GM12878 (cell line): ENCODE measurements around the gene PTCHD4. TPM values are rescaled to one million over a fixed set of nuclear protein-coding genes. Genes with fewer than 3 reads are reported as not detected.

ENCODE experiments used
- ATAC-seq: fragments of 200-7000 bp; cut with Tn5 transposase; 3 replicates; pipeline ENCODE4 v1.9.1; 2020; ENCODE audit warnings: mild to moderate bottlenecking, moderate library complexity
- BruUV-seq: library from RNA; stranded (reverse); fragments of 400-500 nt; replicated peaks from 2 replicates; lab custom pipeline; 2021; lab: Mats Ljungman, UMichigan
- CTCF ChIA-PET: fragments of 300-600 bp; sonication (Branson Sonifier 250); formaldehyde crosslinking; extraction: SDS; loops from one replicate; lab custom pipeline; 2021; ENCODE audit warnings: inconsistent platforms; lab: Yijun Ruan, JAX
- POLR2A ChIA-PET: fragments of 350-600 bp; formaldehyde crosslinking; extraction: SDS; loops from one replicate; lab custom pipeline; 2021; ENCODE audit warnings: inconsistent platforms; lab: Charles Lee
- RAD21 ChIA-PET: fragments of 300-600 bp; sonication (Branson Sonifier 250); formaldehyde crosslinking; loops from one replicate; lab custom pipeline; 2023; ENCODE audit warnings: antibody characterized with exemption; ENCODE audit not compliant: unreplicated experiment; lab: Charles Lee
- SMC1A ChIA-PET: fragments of 300-600 bp; sonication (Branson Sonifier 250); formaldehyde crosslinking; loops from one replicate; lab custom pipeline; 2023; ENCODE audit not compliant: unreplicated experiment, uncharacterized antibody; lab: Charles Lee
- DNase-seq: peaks from one replicate; pipeline ENCODE4 v3.0.0-alpha.2; 2011; ENCODE audit warnings: low read depth, low spot score
- FAIRE-seq: peaks from 3 replicates; lab custom pipeline; 2011; peaks lifted over from hg19 to GRCh38; lab: Jason Lieb, UNC
- H2AFZ ChIP-seq: 2 replicates; pipeline ENCODE4 v1.6.0; 2011; ENCODE audit warnings: low read depth, low read length, control low read depth; ENCODE audit not compliant: control insufficient read depth
- H3K27ac ChIP-seq: 2 replicates; pipeline ENCODE4 v1.5.1; 2011; ENCODE audit warnings: control low read depth; ENCODE audit not compliant: control insufficient read depth, insufficient read depth
- H3K27me3 ChIP-seq, 2 experiments: replicated peaks in 1 of 2; 2 replicates each; pipeline versions ENCODE4 v1.6.0 to v1.6.1; 2011; ENCODE audit warnings: low read length in 1 of 2; ENCODE audit not compliant: control insufficient read depth in 2 of 2, insufficient read depth in 2 of 2
- H3K36me3 ChIP-seq, 2 experiments: 2 replicates each; pipeline ENCODE4 v1.5.1; 2011; ENCODE audit warnings: low read length in 1 of 2; ENCODE audit not compliant: control insufficient read depth in 2 of 2, insufficient read depth in 2 of 2
- H3K4me1 ChIP-seq: 2 replicates; pipeline ENCODE4 v1.6.1; 2011; ENCODE audit warnings: mild to moderate bottlenecking, low read length, moderate library complexity, mixed read lengths; ENCODE audit not compliant: control insufficient read depth, insufficient read depth
- H3K4me2 ChIP-seq: 2 replicates; pipeline ENCODE4 v1.6.0; 2011; ENCODE audit warnings: control low read depth; ENCODE audit not compliant: control insufficient read depth, insufficient read depth
- H3K4me3 ChIP-seq: fragments of 200-600 bp; sonication (generic); 2 replicates; pipeline ENCODE4 v1.5.1; 2016
- H3K79me2 ChIP-seq: 2 replicates; pipeline ENCODE4 v1.6.0; 2011; ENCODE audit warnings: low read length; ENCODE audit not compliant: control insufficient read depth, insufficient read depth
- H3K9ac ChIP-seq: 2 replicates; pipeline ENCODE4 v1.8.0; 2011; ENCODE audit warnings: low read length, control low read depth, mixed read lengths; ENCODE audit not compliant: control insufficient read depth, insufficient read depth
- H3K9me3 ChIP-seq: replicated peaks from 3 replicates; pipeline ENCODE4 v1.5.1; 2011; ENCODE audit warnings: mild to moderate bottlenecking, low read length; ENCODE audit not compliant: control insufficient read depth, insufficient read depth
- H4K20me1 ChIP-seq: 2 replicates; pipeline ENCODE4 v1.6.0; 2011; ENCODE audit not compliant: control insufficient read depth, insufficient read depth
- ASH2L ChIP-seq: fragments of 300-600, 200-600 bp; sonication (generic); IDR thresholded peaks from 2 replicates; pipeline ENCODE4 v1.6.1; 2017; ENCODE audit warnings: low read depth, mild to moderate bottlenecking, borderline replicate concordance
- ESRRA ChIP-seq: IDR thresholded peaks from 2 replicates; pipeline ENCODE4 v1.6.1; 2012; ENCODE audit warnings: mild to moderate bottlenecking, low read length, improper control_type of control experiment
- PAX5 ChIP-seq: IDR thresholded peaks from 2 replicates; pipeline ENCODE4 v1.6.1; 2011; ENCODE audit warnings: low read depth, low read length, borderline replicate concordance
- SIN3A ChIP-seq: IDR thresholded peaks from 2 replicates; pipeline ENCODE4 v1.6.1; 2012; ENCODE audit warnings: low read depth, low read length, improper control_type of control experiment
- SMC3 ChIP-seq: IDR thresholded peaks from 2 replicates; pipeline ENCODE4 v1.6.1; 2011; ENCODE audit warnings: low read length, improper control_type of control experiment, borderline replicate concordance
- ZNF207 ChIP-seq: fragments of 450-650 bp; IDR thresholded peaks from 2 replicates; pipeline ENCODE4 v1.6.1; 2014; ENCODE audit warnings: antibody characterized with exemption, mild to moderate bottlenecking, borderline replicate concordance
- ZNF24 ChIP-seq: fragments of 450-650 bp; IDR thresholded peaks from 2 replicates; pipeline ENCODE4 v1.6.1; 2017; ENCODE audit warnings: antibody characterized with exemption, mild to moderate bottlenecking
- WGBS: methylation state at CpG from one replicate; pipeline ENCODE4 v1.1.6; 2016; ENCODE audit warnings: low lambda C conversion rate; ENCODE audit not compliant: insufficient replicate concordance, insufficient coverage; ENCODE audit errors: missing lambda C conversion rate; 5-methylcytosine and 5-hydroxymethylcytosine counted together
- in situ Hi-C: fragments of 300-500 bp; cut with MboI; formaldehyde crosslinking; loops from 9 replicates; pipeline ENCODE4 v1.14.3; 2018; ENCODE audit warnings: mixed read lengths
- intact Hi-C: fragments of 100-400 bp; cut with micrococcal nuclease; formaldehyde crosslinking; loops from one replicate; pipeline ENCODE4 v1.14.2; 2022; ENCODE audit not compliant: unreplicated experiment
- polyA plus RNA-seq, 11 experiments: library from polyadenylated mRNA; depleted of rRNA in 4 of 11; unstranded in 6 of 11; stranded (reverse) in 5 of 11; fragments of >200 nt; fragmentation: Nextera tagmentation in 4 of 11; fragmentation: Illumina TruSeq in 1 of 11; extraction: Ambion mirVana in 4 of 11; extraction: Trizol in 1 of 11; gene quantifications; 1 replicate in 1 of 11; 2 replicates in 10 of 11; pipeline versions ENCODE4 v1.2.1 to v1.2.3, GENCODE V29; 2011 to 2016; ENCODE audit warnings: inconsistent platforms in 2 of 11, missing spikeins in 2 of 11, low read depth in 1 of 11
- total RNA-seq, 4 experiments: library from RNA; depleted of rRNA in 3 of 4; stranded (reverse); fragments of >200 nt in 3 of 4; fragmentation: Illumina TruSeq in 1 of 4; extraction: Trizol in 1 of 4; gene quantifications; 2 replicates each; pipeline versions ENCODE4 v1.2.1 to v1.2.3, GENCODE V29; 2013 to 2021
- TF ChIP-seq, protein P1 (sequence below): fragments of 150-350 bp; IDR thresholded peaks from 2 replicates; pipeline ENCODE4 v1.6.1; 2016; ENCODE audit warnings: low read depth, low read length
- TF ChIP-seq, protein P2 (sequence below): IDR thresholded peaks from 2 replicates; pipeline ENCODE4 v1.6.1; 2012; ENCODE audit warnings: improper control_type of control experiment, low read depth, low read length; ENCODE audit not compliant: insufficient replicate concordance

The PTCHD4 gene
- total and polyA plus RNA-seq, 10 of the 15 experiments (the other 5 are each of a cell fraction or from before 2014, with no cell fraction given) = 0.02 to 0.17 (median 0.07) TPM; not detected in 3

- Histone ChIP-seq H3K4me2 (no peak overlapping the region), H3K4me1 (no peaks in the 10 kb centered on the region), H3K9ac (no peak overlapping the region), H4K20me1 (no peaks in the 10 kb centered on the region), H3K27ac (no peak overlapping the region), H3K4me3 (no peak overlapping the region), H2AFZ (no peak overlapping the region), H3K27me3 (no peaks in the 10 kb centered on the region), H3K79me2 (no peaks in the 10 kb centered on the region), H3K9me3 (no peaks in the 10 kb centered on the region), H3K36me3 (no peaks in the 10 kb centered on the region)
- SMC1A ChIA-PET = no interaction called here
- CTCF ChIA-PET = no interaction called here
- intact Hi-C loops = loop anchor here (10.0 kb wide), 1 partner anchor 684 kb away; no protein-coding TSS in a partner anchor
- POLR2A ChIA-PET = no interaction called here
- RAD21 ChIA-PET = no interaction called here
- no peak for ATAC-seq
- TF ChIP-seq ASH2L (no peak), PAX5 (no peak), ZNF24 (no peak), ZNF207 (no peak), SMC3 (no peak), SIN3A (no peak), ESRRA (no peak)
- TF ChIP-seq, protein P1, sequence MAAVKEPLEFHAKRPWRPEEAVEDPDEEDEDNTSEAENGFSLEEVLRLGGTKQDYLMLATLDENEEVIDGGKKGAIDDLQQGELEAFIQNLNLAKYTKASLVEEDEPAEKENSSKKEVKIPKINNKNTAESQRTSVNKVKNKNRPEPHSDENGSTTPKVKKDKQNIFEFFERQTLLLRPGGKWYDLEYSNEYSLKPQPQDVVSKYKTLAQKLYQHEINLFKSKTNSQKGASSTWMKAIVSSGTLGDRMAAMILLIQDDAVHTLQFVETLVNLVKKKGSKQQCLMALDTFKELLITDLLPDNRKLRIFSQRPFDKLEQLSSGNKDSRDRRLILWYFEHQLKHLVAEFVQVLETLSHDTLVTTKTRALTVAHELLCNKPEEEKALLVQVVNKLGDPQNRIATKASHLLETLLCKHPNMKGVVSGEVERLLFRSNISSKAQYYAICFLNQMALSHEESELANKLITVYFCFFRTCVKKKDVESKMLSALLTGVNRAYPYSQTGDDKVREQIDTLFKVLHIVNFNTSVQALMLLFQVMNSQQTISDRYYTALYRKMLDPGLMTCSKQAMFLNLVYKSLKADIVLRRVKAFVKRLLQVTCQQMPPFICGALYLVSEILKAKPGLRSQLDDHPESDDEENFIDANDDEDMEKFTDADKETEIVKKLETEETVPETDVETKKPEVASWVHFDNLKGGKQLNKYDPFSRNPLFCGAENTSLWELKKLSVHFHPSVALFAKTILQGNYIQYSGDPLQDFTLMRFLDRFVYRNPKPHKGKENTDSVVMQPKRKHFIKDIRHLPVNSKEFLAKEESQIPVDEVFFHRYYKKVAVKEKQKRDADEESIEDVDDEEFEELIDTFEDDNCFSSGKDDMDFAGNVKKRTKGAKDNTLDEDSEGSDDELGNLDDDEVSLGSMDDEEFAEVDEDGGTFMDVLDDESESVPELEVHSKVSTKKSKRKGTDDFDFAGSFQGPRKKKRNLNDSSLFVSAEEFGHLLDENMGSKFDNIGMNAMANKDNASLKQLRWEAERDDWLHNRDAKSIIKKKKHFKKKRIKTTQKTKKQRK = no peak
- TF ChIP-seq, protein P2, sequence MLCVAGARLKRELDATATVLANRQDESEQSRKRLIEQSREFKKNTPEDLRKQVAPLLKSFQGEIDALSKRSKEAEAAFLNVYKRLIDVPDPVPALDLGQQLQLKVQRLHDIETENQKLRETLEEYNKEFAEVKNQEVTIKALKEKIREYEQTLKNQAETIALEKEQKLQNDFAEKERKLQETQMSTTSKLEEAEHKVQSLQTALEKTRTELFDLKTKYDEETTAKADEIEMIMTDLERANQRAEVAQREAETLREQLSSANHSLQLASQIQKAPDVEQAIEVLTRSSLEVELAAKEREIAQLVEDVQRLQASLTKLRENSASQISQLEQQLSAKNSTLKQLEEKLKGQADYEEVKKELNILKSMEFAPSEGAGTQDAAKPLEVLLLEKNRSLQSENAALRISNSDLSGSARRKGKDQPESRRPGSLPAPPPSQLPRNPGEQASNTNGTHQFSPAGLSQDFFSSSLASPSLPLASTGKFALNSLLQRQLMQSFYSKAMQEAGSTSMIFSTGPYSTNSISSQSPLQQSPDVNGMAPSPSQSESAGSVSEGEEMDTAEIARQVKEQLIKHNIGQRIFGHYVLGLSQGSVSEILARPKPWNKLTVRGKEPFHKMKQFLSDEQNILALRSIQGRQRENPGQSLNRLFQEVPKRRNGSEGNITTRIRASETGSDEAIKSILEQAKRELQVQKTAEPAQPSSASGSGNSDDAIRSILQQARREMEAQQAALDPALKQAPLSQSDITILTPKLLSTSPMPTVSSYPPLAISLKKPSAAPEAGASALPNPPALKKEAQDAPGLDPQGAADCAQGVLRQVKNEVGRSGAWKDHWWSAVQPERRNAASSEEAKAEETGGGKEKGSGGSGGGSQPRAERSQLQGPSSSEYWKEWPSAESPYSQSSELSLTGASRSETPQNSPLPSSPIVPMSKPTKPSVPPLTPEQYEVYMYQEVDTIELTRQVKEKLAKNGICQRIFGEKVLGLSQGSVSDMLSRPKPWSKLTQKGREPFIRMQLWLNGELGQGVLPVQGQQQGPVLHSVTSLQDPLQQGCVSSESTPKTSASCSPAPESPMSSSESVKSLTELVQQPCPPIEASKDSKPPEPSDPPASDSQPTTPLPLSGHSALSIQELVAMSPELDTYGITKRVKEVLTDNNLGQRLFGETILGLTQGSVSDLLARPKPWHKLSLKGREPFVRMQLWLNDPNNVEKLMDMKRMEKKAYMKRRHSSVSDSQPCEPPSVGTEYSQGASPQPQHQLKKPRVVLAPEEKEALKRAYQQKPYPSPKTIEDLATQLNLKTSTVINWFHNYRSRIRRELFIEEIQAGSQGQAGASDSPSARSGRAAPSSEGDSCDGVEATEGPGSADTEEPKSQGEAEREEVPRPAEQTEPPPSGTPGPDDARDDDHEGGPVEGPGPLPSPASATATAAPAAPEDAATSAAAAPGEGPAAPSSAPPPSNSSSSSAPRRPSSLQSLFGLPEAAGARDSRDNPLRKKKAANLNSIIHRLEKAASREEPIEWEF = no peak
- FAIRE-seq = no peak
- in situ Hi-C loops = no loop called here
- BruUV-seq = no TSS peak
- no peak for DNase-seq
- 24% methylated on average over 4 of the region's 4 CpGs for WGBS
Observed at GRCh38 chr6:48080227-48081009, 30.6 kb downstream of the PTCHD4 start.
